HEK293T (cell line): ENCODE results near the gene CTDSP1.

ENCODE experiments used
- BHLHE40 ChIP-seq: fragments of 450-650 bp; IDR thresholded peaks from 2 replicates; pipeline ENCODE4 v1.6.1; 2016; ENCODE audit warnings: mild to moderate bottlenecking, moderate library complexity, borderline replicate concordance
- CTBP1 ChIP-seq: fragments of 450-650 bp; IDR thresholded peaks from 2 replicates; pipeline ENCODE4 v1.6.1; 2016; ENCODE audit warnings: borderline replicate concordance
- ELF4 ChIP-seq: fragments of 450-650 bp; IDR thresholded peaks from 2 replicates; pipeline ENCODE4 v1.6.1; 2017; ENCODE audit warnings: antibody characterized with exemption
- FOXA1 ChIP-seq: fragments of 450-650 bp; IDR thresholded peaks from 2 replicates; pipeline ENCODE4 v1.6.1; 2016; ENCODE audit warnings: mild to moderate bottlenecking
- FOXM1 ChIP-seq: fragments of 450-650 bp; IDR thresholded peaks from 2 replicates; pipeline ENCODE4 v1.6.1; 2017; ENCODE audit warnings: mild to moderate bottlenecking, borderline replicate concordance
- PKNOX1 ChIP-seq: fragments of 450-650 bp; IDR thresholded peaks from 2 replicates; pipeline ENCODE4 v1.6.1; 2016
- ZNF384 ChIP-seq: fragments of 450-650 bp; IDR thresholded peaks from 2 replicates; pipeline ENCODE4 v1.6.1; 2016

DNA sequence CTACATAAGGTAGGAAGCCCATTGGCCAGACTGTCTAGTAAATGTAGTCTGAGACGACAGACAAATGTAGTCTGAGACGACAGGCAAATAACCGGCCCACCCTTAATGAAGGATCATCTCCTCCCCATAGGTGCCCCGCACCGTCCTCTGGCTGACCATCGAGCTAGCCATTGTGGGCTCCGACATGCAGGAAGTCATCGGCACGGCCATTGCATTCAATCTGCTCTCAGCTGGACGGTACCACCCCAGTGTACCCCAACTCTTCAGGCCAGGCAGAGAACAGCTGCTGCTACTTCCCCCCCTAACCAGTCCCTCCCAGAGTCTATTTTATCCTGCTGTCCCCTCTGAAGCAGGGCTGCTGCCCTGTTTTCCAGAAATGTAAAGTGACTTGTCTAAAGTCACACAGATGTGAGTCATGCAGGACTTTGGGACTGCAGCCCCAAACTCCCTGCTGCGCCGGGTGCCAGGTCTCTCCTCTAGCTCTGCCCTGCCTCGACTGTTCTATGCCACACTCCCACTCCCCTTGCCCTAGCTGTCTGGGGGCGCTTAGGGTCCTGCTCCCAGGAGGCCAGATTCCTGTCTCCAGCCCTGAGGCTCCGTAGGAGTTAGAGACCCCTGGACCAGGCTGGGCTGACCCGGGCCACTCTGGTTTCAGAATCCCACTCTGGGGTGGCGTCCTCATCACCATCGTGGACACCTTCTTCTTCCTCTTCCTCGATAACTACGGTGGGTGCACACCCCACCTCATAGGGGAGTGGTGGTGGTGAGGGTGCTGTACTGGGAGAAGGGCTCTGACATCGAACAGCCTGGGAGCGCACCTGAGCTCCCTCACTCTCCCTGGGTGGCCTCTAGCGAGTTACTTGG lies 12.9 kb upstream of the CTDSP1 start:
- TF ChIP-seq CTBP1 (no peak), FOXM1 (no peak), BHLHE40 (no peak), FOXA1 (no peak), PKNOX1 (no peak), ELF4 (no peak), ZNF384 (no peak)
